K562 (cell line): ENCODE results near the gene FRMD4A. TPM values are rescaled to one million over a fixed set of nuclear protein-coding genes. Genes with fewer than 3 reads are reported as not detected.

Experiments used
- CREBBP ChIP-seq: IDR thresholded peaks from one replicate; pipeline ENCODE4 v1.6.1; 2012; ENCODE audit warnings: low read depth, mild to moderate bottlenecking, control low read depth, inconsistent platforms, low read length
- ESRRA ChIP-seq: fragments of 450-650 bp; IDR thresholded peaks from 2 replicates; pipeline ENCODE4 v1.6.1; 2014; ENCODE audit warnings: low read depth, mild to moderate bottlenecking, moderate library complexity, borderline replicate concordance
- KDM4B ChIP-seq, 2 experiments: fragments of 450-650 bp in 1 of 2; sonication (generic) in 1 of 2; IDR thresholded peaks; 2 replicates each; pipeline ENCODE4 v1.6.1; 2016 to 2017; ENCODE audit warnings: borderline replicate concordance in 2 of 2, antibody characterized with exemption in 1 of 2, low read depth in 1 of 2, mild to moderate bottlenecking in 1 of 2
- MYC ChIP-seq, 2 experiments: fragments of 250-450 bp in 1 of 2; sonication (Bioruptor Pico) in 1 of 2; IDR thresholded peaks; 2 replicates each; pipeline versions ENCODE4 v1.5.1 to v1.6.1; 2012 to 2021; ENCODE audit warnings: low read depth in 2 of 2, borderline replicate concordance in 1 of 2, improper control_type of control experiment in 1 of 2, low read length in 1 of 2, mild to moderate bottlenecking in 1 of 2, moderate library complexity in 1 of 2
- PML ChIP-seq: IDR thresholded peaks from 2 replicates; pipeline ENCODE4 v1.6.1; 2012; ENCODE audit warnings: low read length, inconsistent platforms
- RBM39 ChIP-seq: fragments of 200-400 bp; formaldehyde crosslinking; optimal IDR thresholded peaks from 2 replicates; pipeline ENCODE3; 2018; ENCODE audit warnings: low read depth, low read length
- ZNF551 ChIP-seq: fragments of 250-450 bp; sonication (Bioruptor Pico); IDR thresholded peaks from 2 replicates; pipeline ENCODE4 v1.5.0; 2021; ENCODE audit warnings: mild to moderate bottlenecking, moderate library complexity
- polyA plus RNA-seq, 8 experiments: library from polyadenylated mRNA; depleted of rRNA in 4 of 8; stranded (reverse) in 5 of 8; unstranded in 3 of 8; fragments of >200 nt; fragmentation: Nextera tagmentation in 2 of 8; fragmentation: Illumina TruSeq in 1 of 8; extraction: Ambion mirVana in 2 of 8; extraction: Trizol in 1 of 8; gene quantifications; 2 replicates each; pipeline versions ENCODE4 v1.2.1 to v1.2.3, GENCODE V29; 2011 to 2014; ENCODE audit warnings: inconsistent platforms in 1 of 8, missing spikeins in 1 of 8
- total RNA-seq, 7 experiments: library from RNA; depleted of rRNA in 6 of 7; stranded (reverse); fragments of >200 nt in 6 of 7; fragmentation: Illumina TruSeq in 2 of 7; extraction: Trizol in 2 of 7; gene quantifications; 2 replicates each; pipeline versions ENCODE4 v1.2.1 to v1.2.3, GENCODE V29; 2011 to 2021; ENCODE audit warnings: low replicate concordance in 1 of 7
- TF ChIP-seq, protein P1 (sequence below): sonication (generic); formaldehyde crosslinking; IDR thresholded peaks from 2 replicates; pipeline ENCODE4 v1.8.1; 2023; ENCODE audit warnings: mild to moderate bottlenecking, missing genetic modification reagents
- TF ChIP-seq, protein P2 (sequence below): fragments of 250-450 bp; sonication (Bioruptor Pico); IDR thresholded peaks from 2 replicates; pipeline ENCODE4 v1.8.0; 2021; ENCODE audit warnings: mild to moderate bottlenecking, moderate library complexity
- TF ChIP-seq, protein P3 (sequence below): fragments of 250-450 bp; sonication (Bioruptor Pico); IDR thresholded peaks from 2 replicates; pipeline ENCODE4 v1.4.0; 2020; ENCODE audit warnings: mild to moderate bottlenecking, moderate library complexity

FRMD4A gene
- total and polyA plus RNA-seq, 9 of the 15 experiments (the other 6 are each of a cell fraction or from before 2014, with no cell fraction given): 0.80 to 5.2 (median 3.0) TPM

DNA sequence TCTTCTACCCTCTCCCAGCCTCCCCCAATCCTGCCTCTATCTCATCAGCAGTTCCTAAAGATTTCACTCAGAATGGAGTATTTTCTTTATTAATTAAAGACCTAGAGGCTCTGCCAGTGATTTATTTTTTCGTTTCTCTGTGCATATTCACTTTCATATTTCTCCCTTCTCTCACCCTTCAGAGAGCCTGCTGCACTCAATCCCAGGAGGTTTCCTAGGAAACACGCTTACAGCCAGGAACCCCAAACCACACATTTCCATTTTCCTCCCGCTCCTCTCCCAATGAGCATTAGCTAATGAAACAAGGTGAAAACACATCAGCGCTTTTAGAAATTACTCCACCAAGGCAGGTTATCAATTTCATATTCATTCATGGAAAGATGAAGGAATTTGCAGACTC lies 180.2 kb downstream of the FRMD4A start (continued):
- TF ChIP-seq, protein P1, sequence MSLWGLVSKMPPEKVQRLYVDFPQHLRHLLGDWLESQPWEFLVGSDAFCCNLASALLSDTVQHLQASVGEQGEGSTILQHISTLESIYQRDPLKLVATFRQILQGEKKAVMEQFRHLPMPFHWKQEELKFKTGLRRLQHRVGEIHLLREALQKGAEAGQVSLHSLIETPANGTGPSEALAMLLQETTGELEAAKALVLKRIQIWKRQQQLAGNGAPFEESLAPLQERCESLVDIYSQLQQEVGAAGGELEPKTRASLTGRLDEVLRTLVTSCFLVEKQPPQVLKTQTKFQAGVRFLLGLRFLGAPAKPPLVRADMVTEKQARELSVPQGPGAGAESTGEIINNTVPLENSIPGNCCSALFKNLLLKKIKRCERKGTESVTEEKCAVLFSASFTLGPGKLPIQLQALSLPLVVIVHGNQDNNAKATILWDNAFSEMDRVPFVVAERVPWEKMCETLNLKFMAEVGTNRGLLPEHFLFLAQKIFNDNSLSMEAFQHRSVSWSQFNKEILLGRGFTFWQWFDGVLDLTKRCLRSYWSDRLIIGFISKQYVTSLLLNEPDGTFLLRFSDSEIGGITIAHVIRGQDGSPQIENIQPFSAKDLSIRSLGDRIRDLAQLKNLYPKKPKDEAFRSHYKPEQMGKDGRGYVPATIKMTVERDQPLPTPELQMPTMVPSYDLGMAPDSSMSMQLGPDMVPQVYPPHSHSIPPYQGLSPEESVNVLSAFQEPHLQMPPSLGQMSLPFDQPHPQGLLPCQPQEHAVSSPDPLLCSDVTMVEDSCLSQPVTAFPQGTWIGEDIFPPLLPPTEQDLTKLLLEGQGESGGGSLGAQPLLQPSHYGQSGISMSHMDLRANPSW: no peak
- TF ChIP-seq, protein P2, sequence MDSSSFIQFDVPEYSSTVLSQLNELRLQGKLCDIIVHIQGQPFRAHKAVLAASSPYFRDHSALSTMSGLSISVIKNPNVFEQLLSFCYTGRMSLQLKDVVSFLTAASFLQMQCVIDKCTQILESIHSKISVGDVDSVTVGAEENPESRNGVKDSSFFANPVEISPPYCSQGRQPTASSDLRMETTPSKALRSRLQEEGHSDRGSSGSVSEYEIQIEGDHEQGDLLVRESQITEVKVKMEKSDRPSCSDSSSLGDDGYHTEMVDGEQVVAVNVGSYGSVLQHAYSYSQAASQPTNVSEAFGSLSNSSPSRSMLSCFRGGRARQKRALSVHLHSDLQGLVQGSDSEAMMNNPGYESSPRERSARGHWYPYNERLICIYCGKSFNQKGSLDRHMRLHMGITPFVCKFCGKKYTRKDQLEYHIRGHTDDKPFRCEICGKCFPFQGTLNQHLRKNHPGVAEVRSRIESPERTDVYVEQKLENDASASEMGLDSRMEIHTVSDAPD (CRISPR knock-in tag): no peak
- TF ChIP-seq CREBBP: no peak
- TF ChIP-seq KDM4B (IDR thresholded peaks at IDR 0.05; ENCODE audit: borderline replicate concordance in 2 of 2, low read depth in 1 of 2): no peak
- TF ChIP-seq PML: no peak
- TF ChIP-seq ESRRA: no peak
- TF ChIP-seq, protein P3, sequence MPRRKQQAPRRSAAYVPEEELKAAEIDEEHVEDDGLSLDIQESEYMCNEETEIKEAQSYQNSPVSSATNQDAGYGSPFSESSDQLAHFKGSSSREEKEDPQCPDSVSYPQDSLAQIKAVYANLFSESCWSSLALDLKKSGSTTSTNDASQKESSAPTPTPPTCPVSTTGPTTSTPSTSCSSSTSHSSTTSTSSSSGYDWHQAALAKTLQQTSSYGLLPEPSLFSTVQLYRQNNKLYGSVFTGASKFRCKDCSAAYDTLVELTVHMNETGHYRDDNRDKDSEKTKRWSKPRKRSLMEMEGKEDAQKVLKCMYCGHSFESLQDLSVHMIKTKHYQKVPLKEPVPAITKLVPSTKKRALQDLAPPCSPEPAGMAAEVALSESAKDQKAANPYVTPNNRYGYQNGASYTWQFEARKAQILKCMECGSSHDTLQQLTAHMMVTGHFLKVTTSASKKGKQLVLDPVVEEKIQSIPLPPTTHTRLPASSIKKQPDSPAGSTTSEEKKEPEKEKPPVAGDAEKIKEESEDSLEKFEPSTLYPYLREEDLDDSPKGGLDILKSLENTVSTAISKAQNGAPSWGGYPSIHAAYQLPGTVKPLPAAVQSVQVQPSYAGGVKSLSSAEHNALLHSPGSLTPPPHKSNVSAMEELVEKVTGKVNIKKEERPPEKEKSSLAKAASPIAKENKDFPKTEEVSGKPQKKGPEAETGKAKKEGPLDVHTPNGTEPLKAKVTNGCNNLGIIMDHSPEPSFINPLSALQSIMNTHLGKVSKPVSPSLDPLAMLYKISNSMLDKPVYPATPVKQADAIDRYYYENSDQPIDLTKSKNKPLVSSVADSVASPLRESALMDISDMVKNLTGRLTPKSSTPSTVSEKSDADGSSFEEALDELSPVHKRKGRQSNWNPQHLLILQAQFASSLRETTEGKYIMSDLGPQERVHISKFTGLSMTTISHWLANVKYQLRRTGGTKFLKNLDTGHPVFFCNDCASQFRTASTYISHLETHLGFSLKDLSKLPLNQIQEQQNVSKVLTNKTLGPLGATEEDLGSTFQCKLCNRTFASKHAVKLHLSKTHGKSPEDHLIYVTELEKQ (CRISPR knock-in tag): no peak
- no peak for TF ChIP-seq ZNF551
- no peak for TF ChIP-seq RBM39
- no peak for TF ChIP-seq MYC (IDR thresholded peaks at IDR 0.05; ENCODE audit: low read depth, low read length)
- TF ChIP-seq MYC (CRISPR knock-in tag; IDR thresholded peaks at IDR 0.05; ENCODE audit: borderline replicate concordance, low read depth): no peak
- TF ChIP-seq, all 486 proteins: peak for 0
